ENCODE measurements around the gene COL24A1.

GRCh38 chr1:86016076-86016759, 140.4 kb downstream of the COL24A1 start:
- TF ChIP-seq CTCF (IDR thresholded peaks at IDR 0.05) (no peak), POLR2A (IDR thresholded peaks at IDR 0.05) (no peak), POLR2AphosphoS5 (IDR thresholded peaks at IDR 0.05) (no peak)

Measured in sigmoid colon (tissue), 4 donors.